Measurements from ENCODE around the gene NCR1.
"Not testable (repeated sequence)": the region's sequence is repeated elsewhere in the genome, so short reads cannot be mapped to it uniquely, and the experiment has no call there.

NCR1 gene

GRCh38 chr19:54916822-54917221, 10.9 kb downstream of the NCR1 start:
- DNase-seq = no peak

GRCh38 chr19:54918499-54918898, 12.6 kb downstream of the NCR1 start:
- DNase-seq = no peak

GRCh38 chr19:54919646-54920563, 14.0 kb downstream of the NCR1 start:
- DNase-seq = peak; percentile 21

GRCh38 chr19:54921082-54921481, 15.1 kb downstream of the NCR1 start:
- no peak for DNase-seq

- DNase-seq = no peak
Observed at GRCh38 chr19:54923276-54923675, 17.3 kb downstream of the NCR1 start.

GRCh38 chr19:54928299-54928698, 22.4 kb downstream of the NCR1 start:
- peak; percentile 50 for DNase-seq

GRCh38 chr19:54937926-54938325, 32.0 kb downstream of the NCR1 start:
- DNase-seq = no peak

GRCh38 chr19:54938906-54939305, 33.0 kb downstream of the NCR1 start:
- DNase-seq = no peak

GRCh38 chr19:54939538-54939937, 33.6 kb downstream of the NCR1 start:
- not testable (repeated sequence) for DNase-seq

GRCh38 chr19:54943772-54944361, 37.9 kb downstream of the NCR1 start:
- not testable (repeated sequence) for DNase-seq

- DNase-seq = no peak
Observed at GRCh38 chr19:54947381-54947780, 41.4 kb downstream of the NCR1 start, which contains the start of gene NLRP7. NLRP7 (minus strand) TSS chr19:54947530.

GRCh38 chr19:54949412-54949811, 43.5 kb downstream of the NCR1 start:
- no peak for DNase-seq

GRCh38 chr19:54950580-54950979, 44.6 kb downstream of the NCR1 start:
- not testable (repeated sequence) for DNase-seq

GRCh38 chr19:54952591-54953344, 46.8 kb downstream of the NCR1 start:
- no peak for DNase-seq

- DNase-seq = not testable (repeated sequence)
Observed at GRCh38 chr19:54953345-54953713, 47.4 kb downstream of the NCR1 start.

GRCh38 chr19:54955376-54955775, 49.4 kb downstream of the NCR1 start:
- no peak for DNase-seq

- DNase-seq = no peak
Observed at GRCh38 chr19:54959840-54960239, 53.9 kb downstream of the NCR1 start.

Data from DMS53 (cell line).